K562 (cell line): ENCODE measurements around the gene ACE. TPM values are rescaled to one million over a fixed set of nuclear protein-coding genes. Genes with fewer than 3 reads are reported as not detected.

Source experiments
- BCOR ChIP-seq: fragments of 450-650 bp; IDR thresholded peaks from 2 replicates; pipeline ENCODE4 v1.6.1; 2016
- BMI1 ChIP-seq: fragments of 150-350 bp; IDR thresholded peaks from 2 replicates; pipeline ENCODE4 v1.6.1; 2014; ENCODE audit warnings: low read length
- CHAMP1 ChIP-seq: fragments of 450-650 bp; IDR thresholded peaks from 2 replicates; pipeline ENCODE4 v1.6.1; 2016; ENCODE audit warnings: mild to moderate bottlenecking
- CREM ChIP-seq: IDR thresholded peaks from 2 replicates; pipeline ENCODE4 v1.6.1; 2014; ENCODE audit warnings: antibody characterized with exemption, low read depth
- ERF ChIP-seq: fragments of 450-650 bp; formaldehyde crosslinking; IDR thresholded peaks from 2 replicates; pipeline ENCODE4 v1.4.0; 2020; ENCODE audit warnings: mild to moderate bottlenecking, mixed read lengths
- FOXJ2 ChIP-seq: fragments of 200-800 bp; sonication (Bioruptor generic); IDR thresholded peaks from 2 replicates; pipeline ENCODE4 v1.6.1; 2016; ENCODE audit warnings: missing genetic modification characterization, missing compliant biosample characterization
- FOXK1 ChIP-seq: sonication (generic); formaldehyde crosslinking; IDR thresholded peaks from 2 replicates; pipeline ENCODE4 v1.8.0; 2022; ENCODE audit warnings: missing genetic modification reagents, mild to moderate bottlenecking, borderline replicate concordance
- HDAC8 ChIP-seq: fragments of 450-650 bp; IDR thresholded peaks from 2 replicates; pipeline ENCODE4 v1.6.1; 2016; ENCODE audit warnings: mild to moderate bottlenecking, missing genetic modification characterization, moderate library complexity, missing compliant biosample characterization
- HIVEP1 ChIP-seq: fragments of 250-450 bp; sonication (Bioruptor Pico); IDR thresholded peaks from 2 replicates; pipeline ENCODE4 v1.4.0; 2020; ENCODE audit warnings: mild to moderate bottlenecking
- MAX ChIP-seq: sonication (generic); formaldehyde crosslinking; IDR thresholded peaks from 2 replicates; pipeline ENCODE4 v1.9.0; 2022; ENCODE audit warnings: mild to moderate bottlenecking, missing genetic modification reagents
- MBD2 ChIP-seq: sonication (generic); IDR thresholded peaks from 2 replicates; pipeline ENCODE4 v1.6.1; 2016; ENCODE audit warnings: low read depth, borderline replicate concordance
- MEF2D ChIP-seq: conservative IDR thresholded peaks from 2 replicates; pipeline ENCODE4 v1.6.1; 2016; ENCODE audit warnings: low read depth, missing genetic modification characterization, missing compliant biosample characterization
- NFRKB ChIP-seq: fragments of 450-650 bp; IDR thresholded peaks from 2 replicates; pipeline ENCODE4 v1.6.1; 2016; ENCODE audit warnings: low read depth
- NFYB ChIP-seq: IDR thresholded peaks from 2 replicates; pipeline ENCODE4 v1.6.1; 2011; ENCODE audit warnings: mild to moderate bottlenecking, moderate library complexity; ENCODE audit not compliant: insufficient read length; ENCODE audit errors: extremely low read depth
- PTRF ChIP-seq: fragments of 450-650 bp; IDR thresholded peaks from 2 replicates; pipeline ENCODE4 v1.6.1; 2016; ENCODE audit warnings: mild to moderate bottlenecking, missing genetic modification characterization, missing compliant biosample characterization
- SAP30 ChIP-seq: fragments of 200-600 bp; sonication (generic); IDR thresholded peaks from 2 replicates; pipeline ENCODE4 v1.6.1; 2012; ENCODE audit warnings: borderline replicate concordance, low read depth, mild to moderate bottlenecking, moderate library complexity, low read length, control low read depth, inconsistent platforms; ENCODE audit not compliant: insufficient read depth, poor library complexity, severe bottlenecking
- TCF7 ChIP-seq: sonication (generic); IDR thresholded peaks from 2 replicates; pipeline ENCODE4 v1.6.1; 2016; ENCODE audit warnings: antibody characterized with exemption, borderline replicate concordance
- TCFL5 ChIP-seq: fragments of 250-450 bp; sonication (Bioruptor Pico); conservative IDR thresholded peaks from 2 replicates; pipeline ENCODE4 v1.6.1; 2021; ENCODE audit warnings: mild to moderate bottlenecking, moderate library complexity, matching md5 sums
- THRB ChIP-seq: fragments of 450-650 bp; formaldehyde crosslinking; conservative IDR thresholded peaks from 2 replicates; pipeline ENCODE4 v1.4.0; 2022; ENCODE audit warnings: mild to moderate bottlenecking, missing genetic modification characterization
- ZFPM2 ChIP-seq: fragments of 250-450 bp; sonication (Bioruptor Pico); IDR thresholded peaks from 2 replicates; pipeline ENCODE4 v1.5.1; 2022; ENCODE audit warnings: mild to moderate bottlenecking
- ZKSCAN1 ChIP-seq: fragments of 150-350 bp; IDR thresholded peaks from 2 replicates; pipeline ENCODE4 v1.6.1; 2016; ENCODE audit warnings: low read depth, low read length
- ZNF174 ChIP-seq: fragments of 250-450 bp; sonication (Bioruptor Pico); IDR thresholded peaks from 2 replicates; pipeline ENCODE4 v1.4.0; 2020; ENCODE audit warnings: mild to moderate bottlenecking
- polyA plus RNA-seq, 8 experiments: library from polyadenylated mRNA; depleted of rRNA in 4 of 8; stranded (reverse) in 5 of 8; unstranded in 3 of 8; fragments of >200 nt; fragmentation: Nextera tagmentation in 2 of 8; fragmentation: Illumina TruSeq in 1 of 8; extraction: Ambion mirVana in 2 of 8; extraction: Trizol in 1 of 8; gene quantifications; 2 replicates each; pipeline versions ENCODE4 v1.2.1 to v1.2.3, GENCODE V29; 2011 to 2014; ENCODE audit warnings: inconsistent platforms in 1 of 8, missing spikeins in 1 of 8
- total RNA-seq, 7 experiments: library from RNA; depleted of rRNA in 6 of 7; stranded (reverse); fragments of >200 nt in 6 of 7; fragmentation: Illumina TruSeq in 2 of 7; extraction: Trizol in 2 of 7; gene quantifications; 2 replicates each; pipeline versions ENCODE4 v1.2.1 to v1.2.3, GENCODE V29; 2011 to 2021; ENCODE audit warnings: low replicate concordance in 1 of 7

The ACE gene
- total and polyA plus RNA-seq, 9 of the 15 experiments (the other 6 are each of a cell fraction or from before 2014, with no cell fraction given), result 0.07 to 2.5 (median 0.47) TPM; not detected in 1

- TF ChIP-seq CHAMP1 (peak; percentile 47; the same call in 1 of the 2 replicates), HIVEP1 (CRISPR knock-in tag) (no peak), MEF2D (tag) (0 out of 2 replicates have a peak, but pooled peaks have one; percentile 57), BCOR (peak; percentile 70; the same call in 1 of the 2 replicates), BMI1 (no peak), SAP30 (no peak), ZNF174 (CRISPR knock-in tag) (no peak), MAX (peak; percentile 39; the same call in 1 of the 2 replicates), NFRKB (no peak), NFYB (no peak), ZKSCAN1 (peak; percentile 89), TCF7 (0 out of 2 replicates have a peak, but pooled peaks have one; percentile 67), MBD2 (peak; percentile 74), FOXK1 (CRISPR knock-in tag) (no peak), ERF (CRISPR knock-in tag) (no peak), FOXJ2 (peak; percentile 51; the same call in 1 of the 2 replicates), PTRF (peak; percentile 50; the same call in 1 of the 2 replicates), ZFPM2 (CRISPR knock-in tag) (no peak), HDAC8 (tag) (0 out of 2 replicates have a peak, but pooled peaks have one; percentile 40), CREM (peak; percentile 74), TCFL5 (no peak), THRB (CRISPR knock-in tag) (0 out of 2 replicates have a peak, but pooled peaks have one; percentile 5)
Measured at GRCh38 chr17:63431939-63432804, 44.7 kb upstream of the ACE start (continued).
